GM12875 (cell line): ENCODE measurements around the gene PHIP.

Experiments
- H3K4me3 ChIP-seq: one replicate; pipeline ENCODE4 v1.5.1; 2011; ENCODE audit warnings: low read depth, low read length, control low read depth
- CTCF ChIP-seq: IDR thresholded peaks from 2 replicates; pipeline ENCODE4 v1.5.1; 2011; ENCODE audit warnings: low read depth, mild to moderate bottlenecking, control low read depth, inconsistent platforms, low read length, moderate library complexity, borderline replicate concordance; ENCODE audit not compliant: insufficient read depth

Gene PHIP

GRCh38 chr6:79070206-79070825 is 7.7 kb downstream of the PHIP start:
- no peak for TF ChIP-seq CTCF
- H3K4me3 ChIP-seq: no peak overlapping the region

GRCh38 chr6:79066828-79067227 is 11.2 kb downstream of the PHIP start:
- H3K4me3 ChIP-seq: no peak overlapping the region
- TF ChIP-seq CTCF: no peak

- H3K4me3 ChIP-seq: no peak overlapping the region
- no peak for TF ChIP-seq CTCF
Observed at GRCh38 chr6:79066330-79066729, 11.7 kb downstream of the PHIP start.

- no peak overlapping the region for H3K4me3 ChIP-seq
- TF ChIP-seq CTCF: no peak
Observed at GRCh38 chr6:79065232-79065631, 12.8 kb downstream of the PHIP start.

GRCh38 chr6:79064635-79065034 is 13.4 kb downstream of the PHIP start:
- TF ChIP-seq CTCF: no peak
- no peak overlapping the region for H3K4me3 ChIP-seq

GRCh38 chr6:79062708-79063107 is 15.3 kb downstream of the PHIP start:
- no peak overlapping the region for H3K4me3 ChIP-seq
- TF ChIP-seq CTCF: no peak

GRCh38 chr6:79057746-79058145 is 20.3 kb downstream of the PHIP start:
- TF ChIP-seq CTCF: no peak
- no peak overlapping the region for H3K4me3 ChIP-seq
